ENCODE results near the gene CBFA2T3.

The CBFA2T3 gene

DNA sequence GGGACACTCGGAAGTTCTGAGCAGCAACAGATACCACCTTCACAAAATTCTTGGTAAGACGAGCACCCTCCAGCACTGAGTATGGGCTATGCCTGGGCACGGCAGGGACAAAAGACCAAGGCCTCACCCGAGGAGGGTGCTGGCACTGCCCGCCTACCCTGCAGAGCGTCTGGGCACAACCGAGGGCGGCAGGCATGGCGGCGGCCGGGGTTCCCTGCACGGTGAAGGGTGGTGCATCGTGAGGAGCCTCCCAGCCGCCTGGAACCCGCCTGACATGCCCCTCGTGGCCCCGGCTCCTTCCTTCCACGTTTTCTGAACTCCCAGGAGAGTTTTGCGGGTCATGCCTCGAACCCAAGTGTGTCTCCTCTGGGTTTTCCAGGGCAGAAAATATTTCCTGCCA is 139.2 kb downstream of the CBFA2T3 start:
- TF ChIP-seq, protein P1, sequence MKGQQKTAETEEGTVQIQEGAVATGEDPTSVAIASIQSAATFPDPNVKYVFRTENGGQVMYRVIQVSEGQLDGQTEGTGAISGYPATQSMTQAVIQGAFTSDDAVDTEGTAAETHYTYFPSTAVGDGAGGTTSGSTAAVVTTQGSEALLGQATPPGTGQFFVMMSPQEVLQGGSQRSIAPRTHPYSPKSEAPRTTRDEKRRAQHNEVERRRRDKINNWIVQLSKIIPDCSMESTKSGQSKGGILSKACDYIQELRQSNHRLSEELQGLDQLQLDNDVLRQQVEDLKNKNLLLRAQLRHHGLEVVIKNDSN (IDR thresholded peaks at IDR 0.05): no peak
- no peak for TF ChIP-seq FOXM1 (IDR thresholded peaks at IDR 0.05; ENCODE audit: borderline replicate concordance, low read depth)
- TF ChIP-seq NFIC (IDR thresholded peaks at IDR 0.05): no peak
- TF ChIP-seq TCF12 (IDR thresholded peaks at IDR 0.05; ENCODE audit: low read depth): no peak
- TF ChIP-seq EGR1 (IDR thresholded peaks at IDR 0.05): no peak
- TF ChIP-seq YY1 (IDR thresholded peaks at IDR 0.05; ENCODE audit: low read depth): no peak
- no peak for TF ChIP-seq EP300 (IDR thresholded peaks at IDR 0.05; ENCODE audit: borderline replicate concordance)
- no peak for TF ChIP-seq CREB1 (IDR thresholded peaks at IDR 0.05; ENCODE audit: low read depth)
- TF ChIP-seq, protein P2, sequence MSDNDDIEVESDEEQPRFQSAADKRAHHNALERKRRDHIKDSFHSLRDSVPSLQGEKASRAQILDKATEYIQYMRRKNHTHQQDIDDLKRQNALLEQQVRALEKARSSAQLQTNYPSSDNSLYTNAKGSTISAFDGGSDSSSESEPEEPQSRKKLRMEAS (IDR thresholded peaks at IDR 0.05): no peak
- TF ChIP-seq, protein P3, sequence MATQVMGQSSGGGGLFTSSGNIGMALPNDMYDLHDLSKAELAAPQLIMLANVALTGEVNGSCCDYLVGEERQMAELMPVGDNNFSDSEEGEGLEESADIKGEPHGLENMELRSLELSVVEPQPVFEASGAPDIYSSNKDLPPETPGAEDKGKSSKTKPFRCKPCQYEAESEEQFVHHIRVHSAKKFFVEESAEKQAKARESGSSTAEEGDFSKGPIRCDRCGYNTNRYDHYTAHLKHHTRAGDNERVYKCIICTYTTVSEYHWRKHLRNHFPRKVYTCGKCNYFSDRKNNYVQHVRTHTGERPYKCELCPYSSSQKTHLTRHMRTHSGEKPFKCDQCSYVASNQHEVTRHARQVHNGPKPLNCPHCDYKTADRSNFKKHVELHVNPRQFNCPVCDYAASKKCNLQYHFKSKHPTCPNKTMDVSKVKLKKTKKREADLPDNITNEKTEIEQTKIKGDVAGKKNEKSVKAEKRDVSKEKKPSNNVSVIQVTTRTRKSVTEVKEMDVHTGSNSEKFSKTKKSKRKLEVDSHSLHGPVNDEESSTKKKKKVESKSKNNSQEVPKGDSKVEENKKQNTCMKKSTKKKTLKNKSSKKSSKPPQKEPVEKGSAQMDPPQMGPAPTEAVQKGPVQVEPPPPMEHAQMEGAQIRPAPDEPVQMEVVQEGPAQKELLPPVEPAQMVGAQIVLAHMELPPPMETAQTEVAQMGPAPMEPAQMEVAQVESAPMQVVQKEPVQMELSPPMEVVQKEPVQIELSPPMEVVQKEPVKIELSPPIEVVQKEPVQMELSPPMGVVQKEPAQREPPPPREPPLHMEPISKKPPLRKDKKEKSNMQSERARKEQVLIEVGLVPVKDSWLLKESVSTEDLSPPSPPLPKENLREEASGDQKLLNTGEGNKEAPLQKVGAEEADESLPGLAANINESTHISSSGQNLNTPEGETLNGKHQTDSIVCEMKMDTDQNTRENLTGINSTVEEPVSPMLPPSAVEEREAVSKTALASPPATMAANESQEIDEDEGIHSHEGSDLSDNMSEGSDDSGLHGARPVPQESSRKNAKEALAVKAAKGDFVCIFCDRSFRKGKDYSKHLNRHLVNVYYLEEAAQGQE (IDR thresholded peaks at IDR 0.05; ENCODE audit: low read depth): no peak
- TF ChIP-seq TAF1 (IDR thresholded peaks at IDR 0.05; ENCODE audit: low read depth): no peak
- no peak for TF ChIP-seq TEAD4 (IDR thresholded peaks at IDR 0.05)
- TF ChIP-seq CEBPB (IDR thresholded peaks at IDR 0.05): no peak
- TF ChIP-seq RAD21 (IDR thresholded peaks at IDR 0.05; ENCODE audit: low read depth): no peak
- TF ChIP-seq ZBTB7A (IDR thresholded peaks at IDR 0.05; ENCODE audit: low read depth): no peak

DNA sequence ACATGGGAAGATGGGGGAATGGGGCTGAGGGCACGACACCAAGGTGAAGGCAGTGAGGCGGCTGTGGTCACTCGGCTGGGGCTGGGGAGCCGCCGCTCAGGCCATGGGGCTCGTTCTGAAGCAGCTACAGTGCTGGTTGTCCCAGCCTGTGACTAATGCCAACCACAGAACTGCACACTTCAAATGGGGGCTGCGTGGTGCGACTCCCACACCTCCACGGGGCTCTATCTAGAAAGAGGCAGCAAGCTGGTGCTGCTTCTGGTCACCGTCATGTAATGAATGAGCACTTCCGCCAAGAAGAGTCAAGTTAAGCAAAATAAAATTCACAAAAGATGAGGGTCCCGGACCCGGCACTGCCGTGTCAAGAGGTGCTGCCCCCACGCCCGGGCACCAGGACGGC is 140.2 kb downstream of the CBFA2T3 start:
- TF ChIP-seq, protein P2 (IDR thresholded peaks at IDR 0.05): no peak

DNA sequence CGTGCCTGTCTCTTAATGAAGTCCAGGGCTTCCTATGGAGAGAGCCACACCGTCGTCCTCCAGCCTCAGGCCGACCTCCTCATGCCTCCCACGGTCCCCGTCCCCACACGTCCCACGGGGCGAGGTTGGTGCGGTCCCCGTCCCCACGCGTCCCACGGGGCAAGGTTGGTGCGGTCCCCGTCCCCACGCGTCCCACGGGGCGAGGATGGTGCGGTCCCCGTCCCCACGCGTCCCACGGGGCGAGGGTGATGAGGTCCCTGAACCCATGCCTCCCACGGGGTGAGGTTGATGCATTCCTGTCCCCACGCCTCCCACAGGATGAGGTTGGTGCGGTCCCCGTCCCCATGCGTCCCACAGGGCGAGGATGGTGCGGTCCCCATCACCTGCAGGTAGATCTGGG is 141.2 kb downstream of the CBFA2T3 start:
- TF ChIP-seq TEAD4 (IDR thresholded peaks at IDR 0.05) (no peak), ZBTB7A (IDR thresholded peaks at IDR 0.05; ENCODE audit: low read depth) (no peak), EGR1 (IDR thresholded peaks at IDR 0.05) (no peak), TCF12 (IDR thresholded peaks at IDR 0.05; ENCODE audit: low read depth) (no peak), CEBPB (IDR thresholded peaks at IDR 0.05) (no peak), TAF1 (IDR thresholded peaks at IDR 0.05; ENCODE audit: low read depth) (no peak), NFIC (IDR thresholded peaks at IDR 0.05) (no peak), EP300 (IDR thresholded peaks at IDR 0.05; ENCODE audit: borderline replicate concordance) (no peak), YY1 (IDR thresholded peaks at IDR 0.05; ENCODE audit: low read depth) (no peak), RAD21 (IDR thresholded peaks at IDR 0.05; ENCODE audit: low read depth) (no peak), FOXM1 (IDR thresholded peaks at IDR 0.05; ENCODE audit: borderline replicate concordance, low read depth) (no peak), CREB1 (IDR thresholded peaks at IDR 0.05; ENCODE audit: low read depth) (no peak)
- TF ChIP-seq, protein P3 (IDR thresholded peaks at IDR 0.05; ENCODE audit: low read depth): no peak
- TF ChIP-seq, protein P2 (IDR thresholded peaks at IDR 0.05): no peak
- TF ChIP-seq, protein P1 (IDR thresholded peaks at IDR 0.05): no peak

DNA sequence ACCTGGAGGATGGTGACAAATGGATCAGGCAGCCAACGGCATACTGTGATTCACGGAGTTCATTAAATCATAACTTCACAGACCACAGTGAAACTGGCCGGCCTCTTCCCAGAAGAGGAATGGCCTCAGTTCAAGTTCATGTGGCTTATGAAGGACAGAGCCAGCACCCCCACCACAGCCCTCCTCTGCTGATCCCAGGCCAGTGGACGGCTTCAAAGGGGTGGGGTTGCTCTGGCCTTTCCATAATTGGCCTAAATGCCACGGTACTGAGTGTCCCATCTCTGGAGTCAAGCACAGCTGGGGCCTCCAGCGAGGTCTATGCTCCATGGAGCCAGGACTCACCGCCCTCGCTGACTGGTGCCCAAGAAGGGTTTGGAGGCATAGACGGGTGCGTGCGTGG is 141.6 kb downstream of the CBFA2T3 start:
- TF ChIP-seq, protein P1 (IDR thresholded peaks at IDR 0.05): no peak
- no peak for TF ChIP-seq RAD21 (IDR thresholded peaks at IDR 0.05; ENCODE audit: low read depth)
- no peak for TF ChIP-seq FOXM1 (IDR thresholded peaks at IDR 0.05; ENCODE audit: borderline replicate concordance, low read depth)
- no peak for TF ChIP-seq EGR1 (IDR thresholded peaks at IDR 0.05)
- TF ChIP-seq TAF1 (IDR thresholded peaks at IDR 0.05; ENCODE audit: low read depth): no peak
- no peak for TF ChIP-seq EP300 (IDR thresholded peaks at IDR 0.05; ENCODE audit: borderline replicate concordance)
- no peak for TF ChIP-seq CREB1 (IDR thresholded peaks at IDR 0.05; ENCODE audit: low read depth)
- no peak for TF ChIP-seq TCF12 (IDR thresholded peaks at IDR 0.05; ENCODE audit: low read depth)
- no peak for TF ChIP-seq ZBTB7A (IDR thresholded peaks at IDR 0.05; ENCODE audit: low read depth)
- no peak for TF ChIP-seq TEAD4 (IDR thresholded peaks at IDR 0.05)

DNA sequence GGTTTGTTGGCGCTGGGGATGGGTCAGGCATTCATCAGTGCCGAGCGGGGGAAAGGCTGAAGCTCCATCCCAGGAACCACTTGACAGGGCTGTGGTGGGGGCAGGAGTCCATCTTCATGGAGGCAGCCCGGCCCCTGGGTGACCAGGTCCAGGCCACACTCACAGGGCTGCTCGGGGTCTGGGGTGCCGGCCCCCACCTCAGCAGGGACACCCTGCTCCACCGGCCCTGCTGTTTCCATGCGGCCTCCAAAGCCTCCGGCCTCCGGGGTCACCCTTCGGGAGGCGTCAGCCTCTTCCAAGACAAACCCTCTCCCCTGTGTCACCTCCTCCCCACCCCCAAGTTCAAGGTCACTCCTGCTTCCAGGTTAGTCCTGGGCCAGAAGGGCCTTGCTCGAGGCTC is 142.3 kb downstream of the CBFA2T3 start:
- TF ChIP-seq TAF1 (IDR thresholded peaks at IDR 0.05; ENCODE audit: low read depth) (no peak), TCF12 (IDR thresholded peaks at IDR 0.05; ENCODE audit: low read depth) (no peak), NFIC (IDR thresholded peaks at IDR 0.05) (no peak), CREB1 (IDR thresholded peaks at IDR 0.05; ENCODE audit: low read depth) (no peak), ZBTB7A (IDR thresholded peaks at IDR 0.05; ENCODE audit: low read depth) (no peak), EP300 (IDR thresholded peaks at IDR 0.05; ENCODE audit: borderline replicate concordance) (no peak), TEAD4 (IDR thresholded peaks at IDR 0.05) (no peak), FOXM1 (IDR thresholded peaks at IDR 0.05; ENCODE audit: borderline replicate concordance, low read depth) (no peak), EGR1 (IDR thresholded peaks at IDR 0.05) (no peak)
- TF ChIP-seq, protein P2 (IDR thresholded peaks at IDR 0.05): no peak
- TF ChIP-seq, protein P1 (IDR thresholded peaks at IDR 0.05): no peak
- TF ChIP-seq, protein P3 (IDR thresholded peaks at IDR 0.05; ENCODE audit: low read depth): no peak
